ENCODE measurements around the gene ATG4A.
A peak's percentile ranks its signal among the peaks of the same experiment; 100 is the strongest.

The ATG4A gene

GRCh38 chrX:108091878-108092291, 307 bp downstream of the ATG4A start:
- H3K4me3 ChIP-seq (ENCODE audit: low read depth, low read length) = peak overlapping the region; percentile 63
- no peak for DNase-seq
- peak overlapping the region; percentile 53 for H3K27ac ChIP-seq
- H3K27me3 ChIP-seq (ENCODE audit: insufficient read depth, low read depth, severe bottlenecking) = peaks cover 4% of the 10 kb centered on the region
- H3K9me3 ChIP-seq (ENCODE audit: severe bottlenecking) = no peaks in the 10 kb centered on the region
- H3K36me3 ChIP-seq = no peaks in the 10 kb centered on the region; the same call in 1 of the 2 replicates
- no peak for TF ChIP-seq CTCF (IDR thresholded peaks at IDR 0.05; ENCODE audit: low read depth, low read length)

DNA sequence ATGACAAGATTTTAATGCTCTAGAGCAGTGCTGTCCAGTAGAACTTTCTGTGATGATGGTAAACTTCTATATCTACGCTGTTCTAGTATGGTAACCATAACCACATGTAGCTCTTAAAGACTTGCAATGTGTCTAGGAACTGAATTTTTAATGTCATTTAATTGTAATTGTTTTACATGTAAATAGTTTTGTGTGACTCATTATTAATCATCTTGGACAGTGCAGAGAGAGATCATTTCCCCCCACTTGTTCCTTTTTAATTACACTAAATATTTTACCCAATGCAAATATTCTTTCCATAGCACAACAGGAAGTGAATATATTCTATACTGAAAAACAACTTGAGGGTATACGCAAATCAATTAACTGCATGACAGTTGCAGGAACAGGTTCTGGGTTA, 5.8 kb downstream of the ATG4A start:
- Histone ChIP-seq H3K27ac (no peak overlapping the region), H3K9me3 (ENCODE audit: severe bottlenecking) (no peaks in the 10 kb centered on the region), H3K4me3 (ENCODE audit: low read depth, low read length) (no peak overlapping the region), H3K36me3 (no peaks in the 10 kb centered on the region), H3K27me3 (ENCODE audit: insufficient read depth, low read depth, severe bottlenecking) (no peaks in the 10 kb centered on the region)
- no peak for TF ChIP-seq CTCF (IDR thresholded peaks at IDR 0.05; ENCODE audit: low read depth, low read length)
- no peak for DNase-seq

DNA sequence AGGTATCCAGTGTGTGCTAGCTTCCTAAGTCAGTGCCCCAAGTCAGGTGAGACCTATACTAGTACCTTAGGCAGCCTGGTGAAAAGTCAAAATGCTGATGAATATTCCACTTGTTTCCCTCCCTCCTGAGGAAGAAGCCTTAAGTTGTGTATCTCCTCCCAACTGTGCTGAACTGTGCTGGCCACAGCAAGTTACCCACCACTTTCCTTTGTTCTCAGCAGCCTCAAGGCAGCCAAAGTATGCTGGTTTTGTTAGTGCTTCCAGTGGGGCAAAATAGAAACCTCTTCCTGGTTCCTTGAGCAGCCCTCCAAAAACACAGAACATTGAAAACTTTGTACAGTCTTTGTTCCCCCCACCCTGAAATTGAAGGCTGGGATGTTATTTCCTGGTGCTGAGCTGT, 13.9 kb downstream of the ATG4A start:
- no peak overlapping the region for H3K4me3 ChIP-seq (ENCODE audit: low read depth, low read length)
- no peak overlapping the region for H3K27ac ChIP-seq
- TF ChIP-seq CTCF (IDR thresholded peaks at IDR 0.05; ENCODE audit: low read depth, low read length) = no peak
- H3K36me3 ChIP-seq = no peaks in the 10 kb centered on the region
- DNase-seq = no peak
- no peaks in the 10 kb centered on the region for H3K27me3 ChIP-seq (ENCODE audit: insufficient read depth, low read depth, severe bottlenecking)
- no peaks in the 10 kb centered on the region for H3K9me3 ChIP-seq (ENCODE audit: severe bottlenecking)

DNA sequence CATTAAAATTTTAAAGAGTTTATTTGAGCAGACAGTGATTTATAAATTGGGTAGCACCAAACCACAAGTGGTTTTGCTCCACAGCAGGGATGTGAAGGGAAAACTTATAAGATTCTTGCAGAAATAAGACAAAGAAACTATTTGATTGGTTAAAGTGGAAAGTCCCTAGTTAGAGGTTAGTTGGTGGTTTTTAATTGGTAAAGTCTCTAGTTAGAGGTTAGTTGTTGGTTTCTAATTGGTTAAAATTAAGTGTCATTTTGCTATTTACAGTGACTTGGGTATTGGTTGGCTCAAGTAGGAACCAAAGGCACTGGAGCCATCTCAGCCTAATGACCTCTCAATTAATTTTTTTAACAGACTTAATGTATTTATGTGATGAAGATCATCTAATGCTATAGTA, 23.0 kb downstream of the ATG4A start:
- no peak for DNase-seq
- Histone ChIP-seq H3K4me3 (ENCODE audit: low read depth, low read length) (no peak overlapping the region), H3K9me3 (ENCODE audit: severe bottlenecking) (no peaks in the 10 kb centered on the region), H3K36me3 (no peaks in the 10 kb centered on the region), H3K27ac (no peak overlapping the region), H3K27me3 (ENCODE audit: insufficient read depth, low read depth, severe bottlenecking) (peaks cover 2% of the 10 kb centered on the region)
- TF ChIP-seq CTCF (IDR thresholded peaks at IDR 0.05; ENCODE audit: low read depth, low read length) = no peak

GRCh38 chrX:108117988-108118387, 26.4 kb downstream of the ATG4A start:
- DNase-seq = no peak
- no peak overlapping the region for H3K4me3 ChIP-seq (ENCODE audit: low read depth, low read length)
- no peaks in the 10 kb centered on the region for H3K9me3 ChIP-seq (ENCODE audit: severe bottlenecking)
- H3K36me3 ChIP-seq = no peaks in the 10 kb centered on the region
- TF ChIP-seq CTCF (IDR thresholded peaks at IDR 0.05; ENCODE audit: low read depth, low read length) = no peak
- peaks cover 2% of the 10 kb centered on the region for H3K27me3 ChIP-seq (ENCODE audit: insufficient read depth, low read depth, severe bottlenecking)
- H3K27ac ChIP-seq = no peak overlapping the region

DNA sequence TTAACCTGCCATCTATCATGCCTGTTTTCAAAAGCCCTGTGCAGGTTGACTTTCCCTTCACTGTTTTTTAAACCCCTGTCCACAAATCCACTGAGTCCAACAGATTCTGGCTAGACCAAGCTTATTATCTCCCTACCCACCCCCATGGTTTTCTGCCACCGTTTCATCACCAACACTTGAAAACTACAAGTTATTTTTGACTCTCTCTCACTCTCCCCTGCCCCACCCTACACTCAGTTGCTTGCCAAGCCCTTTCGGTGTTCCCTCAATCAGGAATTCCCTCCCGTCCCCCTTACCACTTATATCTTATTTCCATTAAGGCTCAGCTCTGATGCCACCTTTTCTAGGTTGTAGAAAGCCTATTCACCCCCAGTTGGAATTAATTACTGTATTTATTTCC, 29.7 kb downstream of the ATG4A start:
- DNase-seq = no peak
- Histone ChIP-seq H3K9me3 (ENCODE audit: severe bottlenecking) (no peaks in the 10 kb centered on the region), H3K36me3 (no peaks in the 10 kb centered on the region), H3K4me3 (ENCODE audit: low read depth, low read length) (no peak overlapping the region), H3K27ac (no peak overlapping the region), H3K27me3 (ENCODE audit: insufficient read depth, low read depth, severe bottlenecking) (peaks cover 2% of the 10 kb centered on the region)
- TF ChIP-seq CTCF (IDR thresholded peaks at IDR 0.05; ENCODE audit: low read depth, low read length) = no peak

All from WERI-Rb-1 (cell line).